Measurements from ENCODE around the gene CUEDC1. TPM values are rescaled to one million over a fixed set of nuclear protein-coding genes. Genes with fewer than 3 reads are reported as not detected.

CUEDC1 gene
- total and polyA plus RNA-seq, 9 of the 15 experiments (the other 6 are each of a cell fraction or from before 2014, with no cell fraction given), result 0.20 to 4.1 (median 1.6) TPM; not detected in 1

- TF ChIP-seq ZNF609 (CRISPR knock-in tag; IDR thresholded peaks at IDR 0.05; ENCODE audit: borderline replicate concordance) (no peak), IRF9 (tag; IDR thresholded peaks at IDR 0.05) (no peak), ZNF766 (CRISPR knock-in tag; conservative IDR thresholded peaks at IDR 0.05) (peak; percentile 79; the same call in 1 of the 2 replicates), RAD51 (IDR thresholded peaks at IDR 0.05; ENCODE audit: borderline replicate concordance, low read depth) (peak; percentile 71), ZNF699 (CRISPR knock-in tag; IDR thresholded peaks at IDR 0.05; ENCODE audit: insufficient replicate concordance) (no peak), ETV6 (IDR thresholded peaks at IDR 0.05; ENCODE audit: borderline replicate concordance in 1 of 2, low read depth in 2 of 2, low read length in 1 of 2) (peak; percentile 34 to 45; a peak in 1 of 4 replicates), ETV6 (CRISPR knock-in tag; IDR thresholded peaks at IDR 0.05; ENCODE audit: borderline replicate concordance) (no peak), ZNF780A (CRISPR knock-in tag; IDR thresholded peaks at IDR 0.05) (no peak), MCM3 (IDR thresholded peaks at IDR 0.05) (no peak), ESRRB (CRISPR knock-in tag; IDR thresholded peaks at IDR 0.05; ENCODE audit: borderline replicate concordance) (no peak), RAD21 (CRISPR knock-in tag; conservative IDR thresholded peaks at IDR 0.05 in 1 of 2, IDR thresholded peaks at IDR 0.05 in 1 of 2) (no peak), KDM4B (IDR thresholded peaks at IDR 0.05; ENCODE audit: borderline replicate concordance in 2 of 2, low read depth in 1 of 2) (peak in 1 of 2 experiments; percentile 95; a peak in 2 of 4 replicates), PTBP1 (IDR thresholded peaks at IDR 0.05; ENCODE audit: low read depth, low read length) (no peak), ZNF384 (IDR thresholded peaks at IDR 0.05; ENCODE audit: low read depth, low read length) (peak; percentile 64; the same call in 1 of the 2 replicates), GTF2E2 (tag; IDR thresholded peaks at IDR 0.05) (peak; percentile 62), ZNF561 (CRISPR knock-in tag; conservative IDR thresholded peaks at IDR 0.05) (no peak), CBFA2T3 (IDR thresholded peaks at IDR 0.05) (no peak), PHF20 (IDR thresholded peaks at IDR 0.05; ENCODE audit: partially characterized antibody) (peak; percentile 95), PHF8 (IDR thresholded peaks at IDR 0.05; ENCODE audit: borderline replicate concordance, low read length) (peak; percentile 85)
- TF ChIP-seq, protein P1, sequence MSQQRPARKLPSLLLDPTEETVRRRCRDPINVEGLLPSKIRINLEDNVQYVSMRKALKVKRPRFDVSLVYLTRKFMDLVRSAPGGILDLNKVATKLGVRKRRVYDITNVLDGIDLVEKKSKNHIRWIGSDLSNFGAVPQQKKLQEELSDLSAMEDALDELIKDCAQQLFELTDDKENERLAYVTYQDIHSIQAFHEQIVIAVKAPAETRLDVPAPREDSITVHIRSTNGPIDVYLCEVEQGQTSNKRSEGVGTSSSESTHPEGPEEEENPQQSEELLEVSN (IDR thresholded peaks at IDR 0.05; ENCODE audit: borderline replicate concordance in 1 of 2, extremely low read depth in 1 of 2, insufficient read depth in 1 of 2, insufficient read length in 1 of 2, low read depth in 1 of 2, low read length in 1 of 2, poor library complexity in 1 of 2, severe bottlenecking in 1 of 2), result peak; percentile 32 to 62
Measured at GRCh38 chr17:57849874-57850754, 105.1 kb downstream of the CUEDC1 start, which contains the start of gene MRPS23 (continued).
